Measurements from ENCODE around the gene ZER1.
"Not testable (repeated sequence)": the region's sequence is repeated elsewhere in the genome, so short reads cannot be mapped to it uniquely, and the experiment has no call there.

Gene ZER1

DNA sequence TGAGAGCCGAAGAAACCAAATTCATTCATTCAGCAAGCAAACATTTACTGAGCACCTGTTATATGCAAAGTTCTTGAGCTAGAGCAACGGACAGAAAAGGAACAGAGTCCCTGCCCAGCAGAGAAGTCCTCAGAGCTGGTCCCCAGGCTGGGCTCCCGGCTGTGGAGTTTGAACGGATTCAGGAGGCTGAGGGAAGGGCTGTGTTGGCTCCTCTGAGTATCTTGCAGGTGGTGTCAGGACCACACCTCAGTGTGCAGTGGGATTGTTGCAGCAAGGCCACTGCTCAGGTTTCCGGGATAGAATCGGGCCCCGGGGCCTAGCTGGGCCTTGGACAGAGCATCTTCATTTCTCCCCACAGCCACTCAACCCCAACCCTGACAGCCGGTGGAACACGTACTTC is 20.4 kb upstream of the ZER1 start:
- no peak overlapping the region for H3K4me3 ChIP-seq (ENCODE audit: low read length)
- no peak for DNase-seq (ENCODE audit: low read depth, low spot score)

DNA sequence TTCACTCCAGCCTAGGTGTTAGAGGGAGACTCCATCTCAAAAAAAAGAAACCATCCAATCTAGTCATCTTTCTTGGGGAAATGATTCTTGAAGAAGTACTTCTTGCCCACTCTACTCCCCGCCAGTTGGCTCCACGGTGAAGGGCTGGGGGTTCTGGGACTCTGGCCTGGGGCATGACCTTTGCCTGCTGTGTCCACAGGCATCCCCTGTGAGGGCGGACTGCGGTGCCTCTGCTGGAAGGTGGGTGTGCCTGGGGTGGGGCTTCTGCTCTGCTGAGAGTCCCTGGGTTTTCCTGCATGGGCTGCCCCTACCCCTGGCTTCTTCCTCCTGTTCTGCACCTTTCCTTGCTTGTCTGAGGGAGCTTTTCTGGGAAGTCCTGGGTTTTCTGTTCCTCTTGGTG is 18.8 kb upstream of the ZER1 start:
- H3K4me3 ChIP-seq (ENCODE audit: low read length) = no peak overlapping the region

DNA sequence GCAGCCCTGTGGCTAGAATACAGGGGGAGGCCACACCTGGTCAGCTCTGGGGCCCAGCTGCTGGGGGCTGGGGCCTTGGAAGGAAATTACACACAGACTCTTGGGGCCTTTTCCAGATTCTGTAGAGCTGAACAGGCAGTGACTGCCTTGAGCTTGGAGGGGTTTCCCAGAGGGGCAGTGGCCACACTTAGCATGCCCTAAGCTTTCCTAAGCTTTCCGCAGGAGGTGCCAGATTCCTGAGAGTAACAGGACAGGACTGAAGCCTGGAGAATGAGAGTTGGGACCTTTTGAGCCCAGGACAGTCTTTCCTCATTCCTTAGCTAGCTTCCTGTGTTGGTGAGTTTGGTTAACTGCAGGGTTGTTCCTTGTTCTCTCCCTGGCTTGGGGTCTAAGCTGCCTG is 16.7 kb upstream of the ZER1 start:
- H3K4me3 ChIP-seq (ENCODE audit: low read length) = peak overlapping the region; percentile 96

More for the DNA sequence above, 18.8 kb upstream of the ZER1 start:
- DNase-seq (ENCODE audit: low read depth, low spot score) = no peak

DNA sequence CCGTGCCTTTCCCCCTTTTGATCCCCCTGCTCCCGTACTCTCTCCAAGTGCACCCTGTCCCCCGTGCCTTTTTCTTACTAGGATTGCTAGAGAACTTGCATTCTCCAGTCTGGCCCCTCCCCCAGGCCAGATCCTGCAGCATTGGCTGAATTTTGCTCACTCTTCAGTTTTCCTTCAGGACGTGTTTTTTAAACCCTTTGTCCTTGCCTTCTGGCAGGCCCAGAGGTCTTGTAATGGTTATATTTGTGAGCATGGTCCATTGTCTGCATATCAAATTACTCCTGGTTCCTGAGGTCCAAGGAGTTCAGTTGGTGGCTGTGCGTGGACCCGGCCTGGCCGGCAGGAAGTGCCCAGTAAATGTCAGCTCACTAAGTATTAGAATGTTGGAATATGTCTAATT is 15.9 kb upstream of the ZER1 start:
- DNase-seq (ENCODE audit: low read depth, low spot score) = no peak
- H3K4me3 ChIP-seq (ENCODE audit: low read length) = peak overlapping the region; percentile 96

More for the DNA sequence above, 16.7 kb upstream of the ZER1 start:
- DNase-seq (ENCODE audit: low read depth, low spot score) = no peak

GRCh38 chr9:128786681-128787601 is 15.2 kb upstream of the ZER1 start, which contains the start of gene TBC1D13:
TBC1D13 (plus strand) TSS chr9:128787253; CDS start chr9:128787354, 101 bp downstream.
- H3K4me3 ChIP-seq (ENCODE audit: low read length) = peak within 1 kb of the TSS; percentile 96
- DNase-seq (ENCODE audit: low read depth, low spot score) = peak; percentile 60

GRCh38 chr9:128785427-128785826 is 13.7 kb upstream of the ZER1 start:
- no peak for DNase-seq (ENCODE audit: low read depth, low spot score)
- no peak overlapping the region for H3K4me3 ChIP-seq (ENCODE audit: low read length)

DNA sequence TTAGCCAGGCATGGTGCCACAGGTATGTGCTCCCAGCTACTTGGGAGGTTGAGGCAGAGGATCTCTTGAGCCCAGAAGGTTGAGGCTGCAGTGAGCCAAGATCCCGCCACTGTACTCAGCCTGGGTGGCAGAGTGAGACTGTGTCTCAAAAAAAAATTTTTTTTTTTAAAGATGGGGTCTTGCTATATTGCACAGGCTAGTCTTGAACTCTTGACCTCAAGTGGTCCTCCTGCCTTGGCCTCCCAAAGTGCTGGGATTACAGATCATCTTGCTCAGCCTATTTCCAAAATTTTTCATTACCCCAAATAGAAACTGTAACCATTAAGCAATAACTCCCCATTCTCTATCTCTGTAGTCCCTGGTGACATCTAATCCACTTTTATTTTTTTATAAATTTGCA is 10.9 kb upstream of the ZER1 start:
- H3K4me3 ChIP-seq (ENCODE audit: low read length) = no peak overlapping the region
- no peak for DNase-seq (ENCODE audit: low read depth, low spot score)

GRCh38 chr9:128781187-128782070 is 9.7 kb upstream of the ZER1 start:
- DNase-seq (ENCODE audit: low read depth, low spot score) = no peak
- no peak overlapping the region for H3K4me3 ChIP-seq (ENCODE audit: low read length)

- not testable (repeated sequence) for H3K4me3 ChIP-seq (ENCODE audit: low read length); DNase-seq (ENCODE audit: low read depth, low spot score)
Measured at GRCh38 chr9:128780093-128780492, 8.4 kb upstream of the ZER1 start.

DNA sequence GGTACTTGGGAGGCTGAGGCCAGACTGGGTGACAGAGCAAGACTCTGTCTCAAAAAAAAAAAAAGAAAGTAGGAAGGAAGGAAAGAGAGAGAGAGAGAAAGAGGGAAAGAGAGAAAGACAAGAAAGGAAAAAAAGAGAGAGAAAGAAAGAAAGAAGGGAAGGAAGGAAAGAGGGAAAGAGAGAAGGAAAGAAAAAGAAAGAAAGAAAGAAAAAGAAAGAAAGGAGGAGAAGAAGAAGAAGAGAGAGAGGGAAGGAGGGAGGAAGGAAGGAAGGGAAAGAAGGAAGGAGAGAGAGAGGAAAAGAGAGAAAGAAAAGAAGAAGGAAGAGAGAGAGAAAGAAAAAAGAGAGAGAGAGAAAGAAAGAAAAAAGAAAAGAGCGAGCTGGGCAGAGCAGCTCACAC is 3.1 kb upstream of the ZER1 start:
- DNase-seq (ENCODE audit: low read depth, low spot score) = no peak

DNA sequence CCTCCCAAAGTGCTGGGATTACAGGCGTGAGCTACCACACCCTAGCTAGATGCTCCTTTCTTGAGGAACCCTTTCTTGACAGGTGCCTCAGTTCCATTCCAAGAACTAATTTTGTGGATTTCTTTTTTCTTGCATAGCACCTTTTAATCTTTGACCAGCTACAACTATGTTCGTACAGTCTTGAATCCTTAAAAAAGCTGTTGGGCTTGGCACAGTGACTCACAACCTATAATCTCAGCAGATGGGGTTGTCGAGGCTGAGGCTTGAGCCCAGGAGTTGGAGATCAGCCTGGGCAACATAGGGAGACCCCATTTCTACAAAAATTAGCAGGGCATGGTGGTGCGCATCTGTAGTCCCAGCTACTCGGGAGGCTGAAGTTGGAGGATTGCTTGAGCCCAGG is 1.3 kb upstream of the ZER1 start:
- no peak for DNase-seq (ENCODE audit: low read depth, low spot score)
- no peak overlapping the region for H3K4me3 ChIP-seq (ENCODE audit: low read length)

More for the DNA sequence above, 3.1 kb upstream of the ZER1 start:
- no peak overlapping the region for H3K4me3 ChIP-seq (ENCODE audit: low read length)

GRCh38 chr9:128771094-128771721 is 519 bp downstream of the ZER1 start:
- DNase-seq (ENCODE audit: low read depth, low spot score) = no peak
- peak overlapping the region; percentile 94 for H3K4me3 ChIP-seq (ENCODE audit: low read length)

GRCh38 chr9:128770286-128771030 is 1.3 kb downstream of the ZER1 start:
- peak overlapping the region; percentile 94 for H3K4me3 ChIP-seq (ENCODE audit: low read length)
- no peak for DNase-seq (ENCODE audit: low read depth, low spot score)

DNA sequence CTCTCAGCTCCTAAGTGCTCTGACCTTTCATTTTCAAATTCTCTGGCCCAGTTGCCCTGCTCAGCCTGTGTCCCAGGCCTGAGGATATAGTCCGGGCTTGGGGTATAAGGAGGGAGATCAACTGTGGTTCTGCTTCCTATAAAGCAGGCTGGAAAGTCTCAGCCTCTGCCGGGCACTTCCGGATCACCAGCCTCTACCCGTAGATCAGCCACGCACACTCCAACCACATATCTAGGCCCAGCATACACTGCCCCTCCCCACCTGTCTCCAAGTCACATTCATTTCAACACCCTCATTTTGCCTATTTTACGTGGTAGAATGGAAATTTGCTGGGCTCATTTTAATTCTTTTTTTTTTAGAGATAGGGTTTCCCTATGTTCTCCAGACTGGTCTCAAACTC is 3.1 kb downstream of the ZER1 start:
- DNase-seq (ENCODE audit: low read depth, low spot score) = no peak

DNA sequence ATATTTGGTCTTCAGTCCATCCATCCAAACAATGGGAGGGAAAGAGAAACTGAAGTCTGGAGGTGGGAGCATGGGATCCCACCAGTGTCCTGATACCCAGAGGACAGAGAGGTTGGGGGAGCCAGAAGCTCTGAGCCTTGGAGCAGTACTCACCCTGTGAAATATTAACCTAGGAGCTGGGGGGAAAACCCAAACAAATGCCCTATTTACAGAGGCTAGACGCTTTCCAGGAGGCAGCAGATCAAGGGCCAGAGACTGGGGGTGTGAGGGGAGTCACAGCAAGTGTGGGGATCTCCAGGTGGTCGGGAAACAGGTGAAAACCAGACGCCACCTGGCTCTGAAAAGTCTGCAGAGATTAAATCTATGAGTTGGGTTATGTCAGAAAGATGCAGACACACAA is 6.2 kb downstream of the ZER1 start:
- no peak overlapping the region for H3K4me3 ChIP-seq (ENCODE audit: low read length)
- DNase-seq (ENCODE audit: low read depth, low spot score) = no peak

More for the DNA sequence above, 3.1 kb downstream of the ZER1 start:
- no peak overlapping the region for H3K4me3 ChIP-seq (ENCODE audit: low read length)

DNA sequence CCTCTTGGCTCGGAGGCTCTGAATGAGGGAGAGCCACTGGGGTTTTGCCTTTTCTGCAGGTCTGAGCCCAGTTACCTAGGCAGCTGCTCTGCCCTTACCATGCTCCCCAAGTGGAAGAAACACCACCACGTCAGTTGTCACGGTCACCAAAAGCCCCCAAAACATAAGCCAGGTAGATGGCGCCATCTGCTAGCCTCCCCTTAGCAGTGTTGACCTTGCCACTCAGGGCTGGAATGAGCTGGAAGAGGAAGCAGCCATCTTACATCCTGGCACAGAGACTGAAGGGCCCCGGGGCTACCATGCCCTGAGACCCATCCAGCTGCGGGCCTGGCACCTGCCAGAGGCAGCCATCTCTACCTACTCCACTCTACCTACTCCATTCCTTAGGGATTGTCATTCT is 7.4 kb downstream of the ZER1 start:
- DNase-seq (ENCODE audit: low read depth, low spot score) = no peak
- H3K4me3 ChIP-seq (ENCODE audit: low read length) = no peak overlapping the region

DNA sequence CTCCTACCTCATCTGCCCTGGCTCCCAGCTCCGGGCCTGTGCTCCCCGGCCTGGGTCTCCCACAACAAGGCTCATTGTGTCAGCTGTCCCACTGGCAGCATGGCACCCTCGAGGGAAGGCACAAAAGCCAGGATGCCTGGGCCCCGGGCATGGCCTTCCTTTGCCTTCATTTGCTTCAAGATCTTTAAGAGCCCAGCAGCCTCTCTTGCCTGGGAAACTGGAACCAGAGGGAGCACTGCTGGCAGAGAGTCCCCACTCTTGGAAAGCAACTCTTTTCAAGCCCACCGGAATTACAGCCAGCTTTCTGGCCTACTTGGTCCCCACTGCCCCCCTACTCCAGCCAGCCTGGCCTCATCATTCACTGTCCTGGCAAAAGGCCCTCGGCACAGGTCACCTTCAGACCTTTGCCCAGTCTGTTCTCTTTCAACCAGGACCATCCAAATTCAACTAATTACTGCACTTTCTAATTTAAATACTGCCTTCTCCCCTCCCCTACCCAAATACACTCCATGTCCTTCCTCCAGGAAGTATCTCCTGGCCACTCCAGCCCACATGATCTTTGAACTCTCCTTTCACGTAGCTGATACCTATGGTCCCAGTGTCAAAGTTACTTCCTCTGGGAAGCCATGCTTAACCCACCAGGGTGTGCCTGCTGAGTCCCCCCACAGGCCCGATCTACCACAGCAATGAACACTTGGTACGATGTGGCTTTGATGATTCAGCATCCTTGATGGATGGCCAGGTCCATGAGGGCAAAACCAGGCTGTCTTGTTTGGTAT is 8.9 kb downstream of the ZER1 start:
- DNase-seq (ENCODE audit: low read depth, low spot score) = no peak
- no peak overlapping the region for H3K4me3 ChIP-seq (ENCODE audit: low read length)

GRCh38 chr9:128757602-128758001 is 14.1 kb downstream of the ZER1 start:
- DNase-seq (ENCODE audit: low read depth, low spot score) = no peak
- no peak overlapping the region for H3K4me3 ChIP-seq (ENCODE audit: low read length)

All from Jurkat, Clone E6-1 (cell line).